ENCODE results near the gene FOXO3.

Gene FOXO3

DNA sequence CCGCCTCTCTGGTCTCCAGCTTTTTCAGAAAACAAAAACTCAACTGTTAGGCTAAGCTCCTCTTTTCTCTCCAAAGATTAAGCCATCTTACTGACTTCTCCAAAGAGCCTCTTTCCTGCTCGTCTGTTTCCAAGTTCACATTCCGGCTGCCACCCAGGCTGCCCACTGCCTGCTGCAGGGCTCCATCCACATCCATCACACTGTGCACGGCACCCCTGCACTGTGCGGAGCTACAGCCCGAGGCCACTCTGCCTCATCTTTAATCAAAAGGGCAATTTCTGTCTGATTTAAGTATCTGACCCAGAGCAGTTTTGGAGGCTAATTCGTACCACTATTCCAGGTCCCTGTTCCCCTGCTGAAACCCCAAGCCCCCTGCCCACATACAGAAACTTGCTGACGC is 145.9 kb downstream of the FOXO3 start:
- TF ChIP-seq, protein P1, sequence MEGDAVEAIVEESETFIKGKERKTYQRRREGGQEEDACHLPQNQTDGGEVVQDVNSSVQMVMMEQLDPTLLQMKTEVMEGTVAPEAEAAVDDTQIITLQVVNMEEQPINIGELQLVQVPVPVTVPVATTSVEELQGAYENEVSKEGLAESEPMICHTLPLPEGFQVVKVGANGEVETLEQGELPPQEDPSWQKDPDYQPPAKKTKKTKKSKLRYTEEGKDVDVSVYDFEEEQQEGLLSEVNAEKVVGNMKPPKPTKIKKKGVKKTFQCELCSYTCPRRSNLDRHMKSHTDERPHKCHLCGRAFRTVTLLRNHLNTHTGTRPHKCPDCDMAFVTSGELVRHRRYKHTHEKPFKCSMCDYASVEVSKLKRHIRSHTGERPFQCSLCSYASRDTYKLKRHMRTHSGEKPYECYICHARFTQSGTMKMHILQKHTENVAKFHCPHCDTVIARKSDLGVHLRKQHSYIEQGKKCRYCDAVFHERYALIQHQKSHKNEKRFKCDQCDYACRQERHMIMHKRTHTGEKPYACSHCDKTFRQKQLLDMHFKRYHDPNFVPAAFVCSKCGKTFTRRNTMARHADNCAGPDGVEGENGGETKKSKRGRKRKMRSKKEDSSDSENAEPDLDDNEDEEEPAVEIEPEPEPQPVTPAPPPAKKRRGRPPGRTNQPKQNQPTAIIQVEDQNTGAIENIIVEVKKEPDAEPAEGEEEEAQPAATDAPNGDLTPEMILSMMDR (IDR thresholded peaks at IDR 0.05; ENCODE audit: insufficient read depth, low read depth, low read length, missing control alignments): no peak
- no peak for DNase-seq (ENCODE audit: low read depth)
- no peak overlapping the region for H3K4me3 ChIP-seq (ENCODE audit: low read length)

DNA sequence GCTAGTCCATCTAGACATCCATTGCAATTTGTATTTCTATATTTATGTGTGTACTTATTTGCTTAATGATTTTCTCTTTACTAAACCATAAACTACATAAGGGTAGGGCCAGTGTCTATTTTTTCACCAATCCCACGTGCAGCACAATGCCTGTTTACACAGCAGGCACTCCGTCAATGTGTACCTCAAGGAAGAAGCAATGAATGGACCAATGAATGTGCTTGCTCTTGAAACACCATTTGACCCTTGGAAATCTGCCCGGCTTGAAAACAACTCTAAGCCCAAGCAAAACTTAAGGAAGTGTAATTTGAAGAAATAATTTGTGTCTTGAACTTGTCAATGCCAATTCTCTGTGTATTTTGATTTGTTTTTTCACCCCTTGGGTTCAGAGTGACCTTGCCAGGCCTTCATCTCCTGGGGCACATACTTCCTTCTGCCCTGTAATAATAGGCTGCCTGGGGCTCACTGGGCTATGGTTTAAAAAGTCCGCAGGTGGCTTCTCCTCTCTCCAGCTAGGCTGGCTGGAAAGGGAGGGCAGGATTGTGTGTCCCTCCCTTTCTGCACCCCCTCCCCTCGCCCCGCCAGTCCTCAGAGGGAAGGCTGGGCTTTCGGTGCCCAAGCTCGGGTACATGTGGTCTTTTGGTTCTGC is 146.7 kb downstream of the FOXO3 start:
- TF ChIP-seq, protein P1 (IDR thresholded peaks at IDR 0.05; ENCODE audit: insufficient read depth, low read depth, low read length, missing control alignments): no peak
- DNase-seq (ENCODE audit: low read depth): no peak
- H3K4me3 ChIP-seq (ENCODE audit: low read length): no peak overlapping the region

DNA sequence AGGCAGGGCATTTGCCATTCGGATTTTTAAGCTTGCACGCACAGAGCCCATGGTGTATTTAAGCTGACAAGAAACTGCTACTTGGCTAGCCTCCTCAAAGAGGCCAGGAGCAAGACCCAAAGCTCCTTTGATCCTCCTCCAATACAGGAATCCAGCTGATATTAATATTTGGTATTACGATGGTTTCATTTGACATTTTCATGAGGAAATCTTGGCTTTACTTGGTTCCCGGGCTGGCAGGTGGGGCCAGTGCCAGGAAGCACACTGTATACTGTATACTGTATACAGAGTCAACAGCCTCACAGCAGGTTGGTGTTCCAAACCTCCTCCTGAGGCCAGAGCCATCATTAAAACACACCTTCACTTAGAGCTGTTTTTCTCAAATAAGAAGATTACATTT is 149.3 kb downstream of the FOXO3 start:
- no peak for DNase-seq (ENCODE audit: low read depth)
- TF ChIP-seq, protein P1 (IDR thresholded peaks at IDR 0.05; ENCODE audit: insufficient read depth, low read depth, low read length, missing control alignments): no peak
- no peak overlapping the region for H3K4me3 ChIP-seq (ENCODE audit: low read length)

DNA sequence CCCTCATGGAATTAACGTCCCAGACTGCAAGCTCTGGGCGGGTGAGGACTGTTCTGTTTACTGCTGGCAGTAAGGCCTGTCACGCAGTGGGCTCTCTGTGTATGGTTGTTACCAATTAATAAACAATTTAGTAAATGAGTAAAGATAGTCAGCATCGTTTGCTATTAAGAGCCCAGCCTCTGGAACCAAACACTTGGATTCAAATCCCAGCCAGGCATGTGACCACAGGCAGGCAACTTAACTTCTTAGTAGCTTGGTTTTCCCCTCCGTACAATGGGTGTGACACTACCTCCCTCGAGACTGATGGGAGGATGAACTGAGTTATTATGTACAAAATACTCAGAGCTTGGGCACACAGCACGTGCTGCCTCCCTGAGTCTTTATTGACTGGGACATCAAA is 149.8 kb downstream of the FOXO3 start:
- no peak for DNase-seq (ENCODE audit: low read depth)
- TF ChIP-seq, protein P1 (IDR thresholded peaks at IDR 0.05; ENCODE audit: insufficient read depth, low read depth, low read length, missing control alignments): no peak
- H3K4me3 ChIP-seq (ENCODE audit: low read length): no peak overlapping the region

DNA sequence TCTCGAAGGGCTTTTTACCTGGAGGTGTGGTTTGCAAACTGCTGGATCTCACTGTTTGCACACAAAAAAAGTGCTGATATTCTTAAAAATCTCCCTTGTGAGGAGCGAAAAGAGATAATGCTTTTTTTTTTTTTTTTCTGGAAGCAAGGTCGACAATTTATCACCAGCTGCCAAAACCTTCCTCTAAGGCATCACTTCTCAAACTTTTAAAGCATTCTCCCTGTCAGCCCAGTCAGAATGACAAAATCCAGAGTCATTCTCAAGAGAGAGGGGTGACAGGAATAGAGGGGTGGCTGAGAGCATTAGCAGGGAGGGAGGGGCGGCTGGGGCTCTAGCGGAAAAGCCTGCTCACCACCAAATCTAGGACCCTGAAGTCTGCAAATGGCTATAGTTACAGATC is 150.4 kb downstream of the FOXO3 start:
- TF ChIP-seq, protein P1 (IDR thresholded peaks at IDR 0.05; ENCODE audit: insufficient read depth, low read depth, low read length, missing control alignments): no peak
- H3K4me3 ChIP-seq (ENCODE audit: low read length): no peak overlapping the region
- no peak for DNase-seq (ENCODE audit: low read depth)

DNA sequence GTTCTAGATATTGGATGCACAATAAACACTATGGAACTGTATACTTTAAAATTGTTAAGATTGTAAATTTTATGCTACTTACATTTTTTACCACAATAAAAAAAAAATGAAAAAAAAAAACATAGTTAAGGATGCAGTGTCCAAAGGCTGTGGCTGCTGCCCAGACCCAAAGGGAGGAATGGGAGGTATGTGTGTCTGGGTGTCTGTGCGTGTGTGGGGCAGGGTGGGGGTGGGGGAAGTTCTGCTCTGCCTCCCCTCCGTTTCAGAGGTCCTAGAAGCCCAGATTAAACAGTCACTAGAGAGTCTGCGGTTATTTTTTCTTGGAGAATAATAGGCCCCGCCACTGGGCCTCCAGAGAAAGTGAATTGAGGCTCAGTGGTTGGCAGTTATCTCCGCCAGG is 151.1 kb downstream of the FOXO3 start:
- TF ChIP-seq, protein P1 (IDR thresholded peaks at IDR 0.05; ENCODE audit: insufficient read depth, low read depth, low read length, missing control alignments): no peak
- no peak for DNase-seq (ENCODE audit: low read depth)
- H3K4me3 ChIP-seq (ENCODE audit: low read length): no peak overlapping the region

DNA sequence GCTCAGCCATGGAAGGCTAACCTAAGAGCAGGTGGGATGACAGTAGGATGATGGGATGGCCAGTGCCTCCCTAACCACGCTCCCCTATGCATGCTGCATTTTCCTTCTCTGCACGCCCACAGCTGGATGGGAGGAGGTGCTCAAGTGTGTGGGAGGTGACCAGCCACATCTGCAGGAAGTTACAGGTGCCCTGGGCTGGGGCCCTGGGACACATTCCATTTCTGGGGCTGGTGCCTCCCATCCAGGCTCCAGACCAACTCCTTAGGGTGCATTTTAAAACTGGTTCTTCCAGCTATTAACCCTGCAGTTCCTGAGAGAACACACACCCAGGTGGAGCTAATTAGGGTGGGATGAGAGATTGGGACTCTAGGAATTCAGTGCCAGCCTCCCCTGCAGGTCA is 152.2 kb downstream of the FOXO3 start:
- TF ChIP-seq, protein P1 (IDR thresholded peaks at IDR 0.05; ENCODE audit: insufficient read depth, low read depth, low read length, missing control alignments): no peak
- H3K4me3 ChIP-seq (ENCODE audit: low read length): no peak overlapping the region
- no peak for DNase-seq (ENCODE audit: low read depth)
